ENCODE results near the gene CNOT4. TPM values are rescaled to one million over a fixed set of nuclear protein-coding genes. Genes with fewer than 3 reads are reported as not detected.

CNOT4 gene
- total and polyA plus RNA-seq, 2 of the 8 experiments (the other 6 are each of a cell fraction or from before 2014, with no cell fraction given): 10.9 to 25.8 TPM

GRCh38 chr7:135370656-135371055, 139.2 kb downstream of the CNOT4 start:
- Histone ChIP-seq H3K27ac (ENCODE audit: low read depth, low read length) (no peak overlapping the region), H3K4me2 (ENCODE audit: insufficient read depth in 1 of 2, low read depth in 2 of 2, low read length in 2 of 2) (no peak overlapping the region), H2BK120ac (replicated peaks; ENCODE audit: low read depth, low read length) (no peak overlapping the region), H2BK5ac (ENCODE audit: low read depth, low read length) (no peak overlapping the region), H3K4me3 (ENCODE audit: extremely low read depth in 1 of 4, insufficient read depth in 2 of 4, low read depth in 3 of 4, low read length in 4 of 4) (no peak overlapping the region), H3K18ac (ENCODE audit: extremely low read depth, low read length) (no peak overlapping the region), H2BK12ac (ENCODE audit: low read depth, low read length) (no peak overlapping the region), H2BK20ac (ENCODE audit: low read length) (no peak overlapping the region), H3K14ac (ENCODE audit: insufficient read length) (no peak overlapping the region), H3K4ac (replicated peaks; ENCODE audit: insufficient read length, low read depth, low read length) (no peak overlapping the region), H3K27me3 (replicated peaks in 1 of 4; ENCODE audit: control insufficient read depth in 3 of 4, extremely low read depth in 1 of 4, insufficient read depth in 3 of 4, low read length in 3 of 4) (no peaks in the 10 kb centered on the region), H3K4me1 (replicated peaks in 1 of 4; ENCODE audit: control insufficient read depth in 3 of 4, insufficient read depth in 4 of 4, low read length in 3 of 4) (no peaks in the 10 kb centered on the region), H3K56ac (replicated peaks; ENCODE audit: insufficient read length, low read depth, low read length) (no peak overlapping the region), H2AK5ac (ENCODE audit: low read depth, low read length) (no peak overlapping the region), H3K23me2 (ENCODE audit: low read depth, low read length) (no peaks in the 10 kb centered on the region), H3K79me2 (ENCODE audit: control insufficient read depth in 1 of 2, insufficient read depth in 2 of 2, low read length in 2 of 2) (no peaks in the 10 kb centered on the region), H3K9ac (replicated peaks in 1 of 4; ENCODE audit: extremely low read depth in 1 of 4, low read depth in 3 of 4, low read length in 3 of 4) (no peak overlapping the region), H3K79me1 (ENCODE audit: low read depth, low read length) (no peaks in the 10 kb centered on the region), H4K20me1 (replicated peaks in 1 of 2; ENCODE audit: control insufficient read depth in 1 of 2, insufficient read depth in 2 of 2, low read length in 2 of 2) (no peaks in the 10 kb centered on the region), H4K91ac (replicated peaks; ENCODE audit: insufficient read length, low read length) (no peak overlapping the region), H2BK15ac (ENCODE audit: low read length) (no peak overlapping the region), H3K23ac (ENCODE audit: insufficient read length) (no peak overlapping the region), H2AFZ (ENCODE audit: low read length) (no peak overlapping the region), H4K8ac (ENCODE audit: extremely low read depth, insufficient read depth, low read length) (no peak overlapping the region), H3K9me3 (ENCODE audit: insufficient read depth in 2 of 2, low read depth in 1 of 2, low read length in 1 of 2) (no peaks in the 10 kb centered on the region), H4K5ac (ENCODE audit: insufficient read length, low read depth, low read length) (no peak overlapping the region), H3K36me3 (ENCODE audit: control insufficient read depth in 2 of 4, insufficient read depth in 4 of 4, low read length in 3 of 4) (no peaks in the 10 kb centered on the region)
- DNase-seq (ENCODE audit: low read depth in 1 of 2, low spot score in 2 of 2) (no peak), FAIRE-seq (no peak)
- 85% methylated on average over 1 of the region's 1 CpG; no CpG with 5 or more reads in 1 of the 2 experiments for WGBS, 2 experiments (ENCODE audit: extremely low coverage in 1 of 2, insufficient coverage in 1 of 2, insufficient read length in 1 of 2, insufficient replicate concordance in 2 of 2, low coverage in 1 of 2, low lambda C conversion rate in 2 of 2, missing lambda C conversion rate in 1 of 2)
- ChIA-PET POLR2A (ENCODE audit: partially characterized antibody) (no interaction called here), CTCF (ENCODE audit: partially characterized antibody) (interaction anchor here (0.6 to 1.1 kb wide), 2 partner anchors 8 to 1030 kb away, joined by 4 to 5 read pairs; no protein-coding TSS in a partner anchor)
- no peak for TF ChIP-seq SAP30 (IDR thresholded peaks at IDR 0.05; ENCODE audit: insufficient read depth, insufficient replicate concordance, low read length)
- TF ChIP-seq CBX8 (IDR thresholded peaks at IDR 0.05; ENCODE audit: borderline replicate concordance, low read depth, low read length): no peak
- TF ChIP-seq NANOG (IDR thresholded peaks at IDR 0.05; ENCODE audit: insufficient read depth, low read depth, low read length, poor library complexity, severe bottlenecking): no peak
- TF ChIP-seq SP1 (IDR thresholded peaks at IDR 0.05; ENCODE audit: low read depth, low read length): no peak
- TF ChIP-seq RAD21 (IDR thresholded peaks at IDR 0.05 in 1 of 2, conservative IDR thresholded peaks at IDR 0.05 in 1 of 2; ENCODE audit: low read depth in 2 of 2, low read length in 2 of 2): no peak
- TF ChIP-seq SIRT6 (IDR thresholded peaks at IDR 0.05; ENCODE audit: low read length): no peak
- TF ChIP-seq SUZ12 (IDR thresholded peaks at IDR 0.05; ENCODE audit: low read length): no peak
- no peak for TF ChIP-seq SRF (IDR thresholded peaks at IDR 0.05; ENCODE audit: low read depth, low read length)
- no peak for TF ChIP-seq GTF2F1 (IDR thresholded peaks at IDR 0.05; ENCODE audit: borderline replicate concordance, low read depth, low read length)
